GF-D8 (cell line): Measurements from ENCODE around the gene OR4C15.

Source experiments
- DNase-seq: peaks from one replicate; lab custom pipeline; 2025; lab: John Stamatoyannopoulos, UW

OR4C15 gene

DNA sequence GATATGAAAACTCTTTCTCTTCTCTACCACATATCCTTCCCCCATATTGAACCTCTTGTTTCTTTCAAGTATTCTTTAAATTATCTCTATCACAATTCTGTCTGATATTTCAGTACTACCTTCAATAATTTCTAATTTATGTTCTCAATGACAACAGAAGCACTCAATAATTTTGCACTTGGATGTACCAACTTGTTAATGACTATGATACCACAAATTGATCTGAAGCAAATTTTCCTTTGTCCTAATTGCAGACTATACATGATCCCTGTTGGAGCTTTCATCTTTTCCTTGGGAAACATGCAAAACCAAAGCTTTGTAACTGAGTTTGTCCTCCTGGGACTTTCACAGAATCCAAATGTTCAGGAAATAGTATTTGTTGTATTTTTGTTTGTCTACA, at the start of gene OR4C15:
Gene OR4C15, plus strand, starts transcription at position 301 of the 400 bp plus-strand sequence. Its CDS starts 0 bp downstream, at position 301.
- no peak for DNase-seq

DNA sequence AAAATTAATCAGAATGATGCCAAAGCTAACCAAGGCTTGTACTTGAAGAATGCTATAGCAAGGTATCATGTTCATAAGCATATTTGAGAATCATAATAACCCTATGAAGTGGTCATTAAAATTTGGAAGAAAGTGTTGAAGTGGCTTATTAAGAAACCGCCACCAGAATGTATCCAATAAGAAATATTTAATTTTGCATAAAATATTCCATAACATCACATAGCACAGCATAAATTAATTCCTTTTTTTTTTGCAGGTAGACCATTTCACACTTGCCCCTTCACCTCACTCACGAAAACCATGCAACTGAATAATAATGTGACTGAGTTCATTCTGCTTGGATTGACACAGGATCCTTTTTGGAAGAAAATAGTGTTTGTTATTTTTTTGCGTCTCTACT, 17.6 kb downstream of the OR4C15 start, which contains the start of gene OR4C16:
Gene OR4C16, plus strand, starts transcription at position 301 of the 400 bp plus-strand sequence. Its CDS starts 0 bp downstream, at position 301.
- no peak for DNase-seq

DNA sequence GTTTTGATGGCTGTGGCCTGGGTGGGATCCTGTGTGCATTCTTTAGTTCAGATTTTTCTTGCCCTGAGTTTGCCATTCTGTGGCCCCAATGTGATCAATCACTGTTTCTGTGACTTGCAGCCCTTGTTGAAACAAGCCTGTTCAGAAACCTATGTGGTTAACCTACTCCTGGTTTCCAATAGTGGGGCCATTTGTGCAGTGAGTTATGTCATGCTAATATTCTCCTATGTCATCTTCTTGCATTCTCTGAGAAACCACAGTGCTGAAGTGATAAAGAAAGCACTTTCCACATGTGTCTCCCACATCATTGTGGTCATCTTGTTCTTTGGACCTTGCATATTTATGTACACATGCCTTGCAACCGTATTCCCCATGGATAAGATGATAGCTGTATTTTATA, 18.3 kb downstream of the OR4C15 start:
- no peak for DNase-seq
